A549 (cell line): ENCODE data around the gene PSMB5. TPM values are rescaled to one million over a fixed set of nuclear protein-coding genes. Genes with fewer than 3 reads are reported as not detected.
A peak's percentile ranks its signal among the peaks of the same experiment; 100 is the strongest.

Source experiments
- ATOH8 ChIP-seq: fragments of 250-450 bp; sonication (Bioruptor Pico); IDR thresholded peaks from 2 replicates; pipeline ENCODE4 v1.5.0; 2020; ENCODE audit warnings: low read depth, mild to moderate bottlenecking, moderate library complexity
- BCL3 ChIP-seq: fragments of >200 bp; sonication (Bioruptor Twin); formaldehyde crosslinking; IDR thresholded peaks from 3 replicates; pipeline ENCODE4 v1.6.1; 2016
- CBX8 ChIP-seq: fragments of 200-600 bp; sonication (generic); IDR thresholded peaks from 2 replicates; pipeline ENCODE4 v1.6.1; 2016
- CEBPB ChIP-seq, 2 experiments: fragments of >200 bp in 1 of 2; sonication (Bioruptor Twin) in 1 of 2; formaldehyde crosslinking in 1 of 2; IDR thresholded peaks; 2 replicates each; pipeline ENCODE4 v1.6.1; 2012 to 2016
- CHD4 ChIP-seq: fragments of 200-600 bp; sonication (generic); IDR thresholded peaks from 2 replicates; pipeline ENCODE4 v1.6.1; 2016; ENCODE audit warnings: antibody characterized with exemption, mild to moderate bottlenecking, borderline replicate concordance
- CTCF ChIP-seq: fragments of >200 bp; sonication (Bioruptor Twin); formaldehyde crosslinking; IDR thresholded peaks from 3 replicates; pipeline ENCODE4 v1.5.1; 2016
- E2F6 ChIP-seq: IDR thresholded peaks from 2 replicates; pipeline ENCODE4 v1.6.1; 2012; ENCODE audit warnings: low read depth, borderline replicate concordance
- EHMT2 ChIP-seq: fragments of 200-600 bp; sonication (generic); IDR thresholded peaks from 2 replicates; pipeline ENCODE4 v1.6.1; 2016; ENCODE audit warnings: antibody characterized with exemption, low read depth, mild to moderate bottlenecking, moderate library complexity
- EP300 ChIP-seq, 2 experiments: fragments of >200 bp; sonication (Bioruptor Twin); formaldehyde crosslinking; IDR thresholded peaks; 2 replicates in 1 of 2; 3 replicates in 1 of 2; pipeline ENCODE4 v1.6.1; 2016 to 2017
- ESRRA ChIP-seq: fragments of 150-350 bp; IDR thresholded peaks from 2 replicates; pipeline ENCODE4 v1.6.1; 2014; ENCODE audit warnings: mild to moderate bottlenecking, low read length, borderline replicate concordance
- FOSL2 ChIP-seq, 2 experiments: fragments of 450-650 bp in 1 of 2; fragments of >200 bp in 1 of 2; sonication (Bioruptor Twin) in 1 of 2; formaldehyde crosslinking; IDR thresholded peaks; 2 replicates each; pipeline versions ENCODE4 v1.5.0 to v1.6.1; 2016 to 2020; ENCODE audit warnings: mild to moderate bottlenecking in 1 of 2, moderate library complexity in 1 of 2
- GATA3 ChIP-seq: IDR thresholded peaks from 2 replicates; pipeline ENCODE4 v1.6.1; 2012; ENCODE audit warnings: borderline replicate concordance
- HDAC2 ChIP-seq: fragments of 200-600 bp; sonication (generic); IDR thresholded peaks from 2 replicates; pipeline ENCODE4 v1.6.1; 2016
- HEYL ChIP-seq: fragments of 250-450 bp; sonication (Bioruptor Pico); IDR thresholded peaks from 2 replicates; pipeline ENCODE4 v1.8.0; 2021; ENCODE audit warnings: mild to moderate bottlenecking, moderate library complexity
- HOXA7 ChIP-seq: fragments of 250-450 bp; sonication (Bioruptor Pico); IDR thresholded peaks from 2 replicates; pipeline ENCODE4 v1.5.0; 2020; ENCODE audit warnings: mild to moderate bottlenecking, moderate library complexity
- HOXB13 ChIP-seq: fragments of 250-450 bp; sonication (Bioruptor Pico); IDR thresholded peaks from 2 replicates; pipeline ENCODE4 v1.5.0; 2020; ENCODE audit warnings: low read depth, mild to moderate bottlenecking, moderate library complexity
- HOXB5 ChIP-seq: fragments of 250-450 bp; sonication (Bioruptor Pico); IDR thresholded peaks from 2 replicates; pipeline ENCODE4 v1.5.0; 2020; ENCODE audit warnings: mild to moderate bottlenecking, moderate library complexity
- JUNB ChIP-seq: fragments of >200 bp; sonication (Bioruptor Twin); formaldehyde crosslinking; IDR thresholded peaks from 2 replicates; pipeline ENCODE4 v1.6.1; 2016
- KDM5A ChIP-seq: fragments of 200-600 bp; sonication (generic); IDR thresholded peaks from 2 replicates; pipeline ENCODE4 v1.6.1; 2016; ENCODE audit warnings: antibody characterized with exemption, mild to moderate bottlenecking
- MAFK ChIP-seq: fragments of 450-650 bp; IDR thresholded peaks from 2 replicates; pipeline ENCODE4 v1.6.1; 2014; ENCODE audit not compliant: partially characterized antibody
- MAX ChIP-seq: IDR thresholded peaks from 2 replicates; pipeline ENCODE4 v1.6.1; 2012
- MAZ ChIP-seq: fragments of 150-350 bp; IDR thresholded peaks from 2 replicates; pipeline ENCODE4 v1.6.1; 2014; ENCODE audit warnings: antibody characterized with exemption, low read depth, low read length, borderline replicate concordance
- MYC ChIP-seq: IDR thresholded peaks from 2 replicates; pipeline ENCODE4 v1.6.1; 2012; ENCODE audit warnings: mild to moderate bottlenecking, inconsistent platforms, low read length, improper control_type of control experiment, borderline replicate concordance
- NFE2L2 ChIP-seq: fragments of 150-350 bp; conservative IDR thresholded peaks from 2 replicates; pipeline ENCODE4 v1.6.1; 2014; ENCODE audit warnings: low read length
- NPAS2 ChIP-seq: fragments of 250-450 bp; sonication (Bioruptor Pico); IDR thresholded peaks from 2 replicates; pipeline ENCODE4 v1.8.0; 2022; ENCODE audit warnings: mild to moderate bottlenecking, moderate library complexity, borderline replicate concordance
- NR3C1 ChIP-seq: fragments of >200 bp; sonication (Bioruptor Twin); formaldehyde crosslinking; IDR thresholded peaks from 3 replicates; pipeline ENCODE4 v1.6.1; 2017
- POLR2AphosphoS2 ChIP-seq: conservative IDR thresholded peaks from 2 replicates; pipeline ENCODE4 v1.6.1; 2012; ENCODE audit warnings: low read length, improper control_type of control experiment, inconsistent platforms
- RARB ChIP-seq: fragments of 250-450 bp; sonication (Bioruptor Pico); IDR thresholded peaks from 2 replicates; pipeline ENCODE4 v1.8.0; 2021; ENCODE audit warnings: mild to moderate bottlenecking, moderate library complexity
- RCOR1 ChIP-seq: fragments of 150-350 bp; IDR thresholded peaks from 2 replicates; pipeline ENCODE4 v1.6.1; 2014; ENCODE audit warnings: antibody characterized with exemption, low read length, low read depth
- REST ChIP-seq: fragments of 200-600 bp; sonication (generic); IDR thresholded peaks from 2 replicates; pipeline ENCODE4 v1.6.1; 2016; ENCODE audit warnings: antibody characterized with exemption, mild to moderate bottlenecking, moderate library complexity
- RFX5 ChIP-seq: fragments of 450-650 bp; IDR thresholded peaks from 2 replicates; pipeline ENCODE4 v1.7.1; 2014; ENCODE audit warnings: antibody characterized with exemption, mild to moderate bottlenecking, moderate library complexity
- SREBF2 ChIP-seq: fragments of 450-650 bp; IDR thresholded peaks from 2 replicates; pipeline ENCODE4 v1.6.1; 2014; ENCODE audit warnings: mild to moderate bottlenecking, moderate library complexity
- TP53 ChIP-seq: fragments of 250-450 bp; sonication (Bioruptor Pico); IDR thresholded peaks from 2 replicates; pipeline ENCODE4 v1.5.0; 2021; ENCODE audit warnings: mild to moderate bottlenecking, moderate library complexity
- ZC3H11A ChIP-seq: fragments of 450-650 bp; IDR thresholded peaks from 2 replicates; pipeline ENCODE4 v1.6.1; 2014; ENCODE audit warnings: antibody characterized with exemption, mild to moderate bottlenecking
- ZSCAN20 ChIP-seq: fragments of 250-450 bp; sonication (Bioruptor Pico); IDR thresholded peaks from 2 replicates; pipeline ENCODE4 v1.8.0; 2022; ENCODE audit warnings: mild to moderate bottlenecking, moderate library complexity
- polyA plus RNA-seq, 4 experiments: library from polyadenylated mRNA; depleted of rRNA in 3 of 4; stranded (reverse); fragments of >200 nt; fragmentation: RNase III in 1 of 4; extraction: RNeasy Plus Mini Kit Qiagen cat#74134 plus additional on column Dnase treatment in 1 of 4; gene quantifications; 2 replicates in 3 of 4; 3 replicates in 1 of 4; pipeline ENCODE4 v1.2.3, GENCODE V29; 2011 to 2017

The PSMB5 gene
- polyA plus RNA-seq, 2 of the 4 experiments (the other 2 are of a cell fraction) = 283 to 365 TPM

GRCh38 chr14:22977684-22978486 is 56.8 kb downstream of the PSMB5 start (continued):
- TF ChIP-seq CTCF (no peak), REST (no peak), CBX8 (no peak), GATA3 (peak; percentile 66), ATOH8 (CRISPR knock-in tag) (no peak), ZSCAN20 (CRISPR knock-in tag) (no peak), CEBPB (IDR thresholded peaks at IDR 0.05) (no peak), HDAC2 (no peak), RFX5 (no peak), MAX (peak; percentile 79), HEYL (CRISPR knock-in tag) (no peak), HOXB13 (CRISPR knock-in tag) (no peak), RARB (CRISPR knock-in tag) (no peak), NPAS2 (no peak), HOXB5 (CRISPR knock-in tag) (no peak), NFE2L2 (no peak), HOXA7 (CRISPR knock-in tag) (no peak), MAFK (no peak), FOSL2 (IDR thresholded peaks at IDR 0.05) (peak; percentile 64), FOSL2 (CRISPR knock-in tag; IDR thresholded peaks at IDR 0.05) (peak; percentile 67), MAZ (no peak), KDM5A (no peak), EP300 (IDR thresholded peaks at IDR 0.05) (peak; percentile 55 to 77; a peak in 2 of 5 replicates), EHMT2 (no peak), E2F6 (no peak), NR3C1 (no peak), MYC (no peak), CHD4 (no peak), ESRRA (no peak), SREBF2 (no peak), RCOR1 (no peak), JUNB (peak; percentile 58), TP53 (CRISPR knock-in tag) (no peak), BCL3 (peak; percentile 80; the same call in 1 of the 3 replicates), ZC3H11A (no peak), POLR2AphosphoS2 (no peak)
